Esophagus squamous epithelium (tissue), 4 donors: Measurements from ENCODE around the gene PGM5.

ENCODE experiments used
- CTCF ChIP-seq, 6 experiments: fragments of 450-650 bp in 4 of 6; fragments of 200-600 bp in 2 of 6; sonication (generic) in 2 of 6; IDR thresholded peaks; one replicate each; pipeline ENCODE4 v1.5.1; 2016 to 2019; ENCODE audit warnings: antibody characterized with exemption in 6 of 6, mild to moderate bottlenecking in 4 of 6, moderate library complexity in 4 of 6
- POLR2A ChIP-seq, 4 donors: fragments of 450-650 bp; IDR thresholded peaks; one replicate each; pipeline ENCODE4 v1.6.1; 2017; ENCODE audit warnings: antibody characterized with exemption in 4 of 4, mild to moderate bottlenecking in 4 of 4, moderate library complexity in 3 of 4

DNA sequence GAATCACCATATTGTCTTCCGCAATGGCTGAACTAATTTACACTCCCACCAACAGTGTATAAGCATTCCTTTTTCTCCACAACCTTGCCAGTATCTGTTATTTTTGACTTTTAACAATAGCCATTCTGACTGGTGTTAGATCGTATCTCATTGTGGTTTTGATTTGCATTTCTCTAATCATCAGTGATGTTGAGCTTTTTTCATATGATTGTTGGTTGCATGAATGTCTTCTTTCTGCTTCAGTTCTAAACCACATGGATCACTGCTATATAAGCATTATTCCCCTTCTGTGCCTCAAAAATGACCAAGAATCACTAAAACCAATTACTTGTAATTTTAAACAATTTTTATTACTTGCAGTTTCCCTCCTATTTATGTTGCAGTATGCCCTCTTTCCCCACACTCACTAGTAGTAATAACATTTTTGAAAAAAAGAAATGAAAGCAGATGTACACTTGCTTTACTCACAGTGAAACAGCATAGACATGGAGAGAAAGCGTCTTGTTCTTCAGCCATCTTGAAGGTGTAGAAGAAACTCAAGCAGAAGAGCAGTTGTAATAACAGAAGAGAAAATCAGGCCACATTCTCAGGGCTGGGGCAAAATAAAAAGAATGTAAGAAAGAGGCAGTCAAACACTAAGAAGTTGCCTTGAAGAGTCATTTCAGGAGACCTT is 188.8 kb downstream of the PGM5 start:
- TF ChIP-seq CTCF (IDR thresholded peaks at IDR 0.05) (no peak), POLR2A (IDR thresholded peaks at IDR 0.05) (no peak)
